Hematopoietic multipotent progenitor cell treated with erythropoietin and hydrocortisone succinate and interleukin-3 and kit ligand, for 8 days (in vitro differentiated cells): ENCODE results near the gene MACROH2A1.

Source experiments
- DNase-seq: peaks from one replicate; pipeline ENCODE4 v3.0.0-alpha.2; 2015

MACROH2A1 gene

GRCh38 chr5:135396459-135397055 is 2.5 kb downstream of the MACROH2A1 start:
- DNase-seq = no peak

GRCh38 chr5:135395866-135396265 is 3.2 kb downstream of the MACROH2A1 start:
- DNase-seq = no peak

GRCh38 chr5:135395451-135395850 is 3.6 kb downstream of the MACROH2A1 start:
- DNase-seq = peak; percentile 71

- no peak for DNase-seq
These were observed 4.9 kb downstream of the MACROH2A1 start for GRCh38 chr5:135394095-135394494.

- no peak for DNase-seq
These were observed 5.3 kb downstream of the MACROH2A1 start for GRCh38 chr5:135393691-135394090.

- no peak for DNase-seq
These were observed 5.8 kb downstream of the MACROH2A1 start for GRCh38 chr5:135393229-135393628.

- DNase-seq = no peak
These were observed 6.8 kb downstream of the MACROH2A1 start for GRCh38 chr5:135392256-135392655.

GRCh38 chr5:135391869-135392255 is 7.2 kb downstream of the MACROH2A1 start:
- DNase-seq = no peak

- DNase-seq = no peak
These were observed 7.7 kb downstream of the MACROH2A1 start for GRCh38 chr5:135391116-135391868.

- DNase-seq = no peak
These were observed 10.1 kb downstream of the MACROH2A1 start for GRCh38 chr5:135388860-135389435.

- no peak for DNase-seq
These were observed 11.4 kb downstream of the MACROH2A1 start for GRCh38 chr5:135387629-135387960.

GRCh38 chr5:135386886-135387628 is 12.0 kb downstream of the MACROH2A1 start:
- DNase-seq = peak; percentile 97

GRCh38 chr5:135386096-135386495 is 12.9 kb downstream of the MACROH2A1 start:
- DNase-seq = no peak

- DNase-seq = no peak
These were observed 13.5 kb downstream of the MACROH2A1 start for GRCh38 chr5:135385576-135385975.

- no peak for DNase-seq
These were observed 14.1 kb downstream of the MACROH2A1 start for GRCh38 chr5:135384898-135385297.

GRCh38 chr5:135383803-135384495 is 15.1 kb downstream of the MACROH2A1 start:
- no peak for DNase-seq

GRCh38 chr5:135382981-135383380 is 16.1 kb downstream of the MACROH2A1 start:
- no peak for DNase-seq

GRCh38 chr5:135382106-135382790 is 16.8 kb downstream of the MACROH2A1 start:
- peak; percentile 90 for DNase-seq

GRCh38 chr5:135379046-135379654 is 19.9 kb downstream of the MACROH2A1 start:
- no peak for DNase-seq

GRCh38 chr5:135377751-135378680 is 21.0 kb downstream of the MACROH2A1 start:
- no peak for DNase-seq
